HTERT RPE-1 (cell line): ENCODE data around the gene ZBTB20.
"Not testable (repeated sequence)": the region's sequence is repeated elsewhere in the genome, so short reads cannot be mapped to it uniquely, and the experiment has no call there.

Experiments
- in situ Hi-C: fragments of 300-500 bp; cut with MboI; formaldehyde crosslinking; loops from 4 replicates; pipeline ENCODE4 v1.14.3; 2020; ENCODE audit warnings: low sequenced_read_pairs

Gene ZBTB20

GRCh38 chr3:115146418-115147328, at the start of gene ZBTB20:
Gene ZBTB20 (minus strand): TSS chr3:115147288.
- in situ Hi-C loops: no loop called here

GRCh38 chr3:115194476-115194875, 47.4 kb upstream of the ZBTB20 start:
- in situ Hi-C loops: no loop called here

DNA sequence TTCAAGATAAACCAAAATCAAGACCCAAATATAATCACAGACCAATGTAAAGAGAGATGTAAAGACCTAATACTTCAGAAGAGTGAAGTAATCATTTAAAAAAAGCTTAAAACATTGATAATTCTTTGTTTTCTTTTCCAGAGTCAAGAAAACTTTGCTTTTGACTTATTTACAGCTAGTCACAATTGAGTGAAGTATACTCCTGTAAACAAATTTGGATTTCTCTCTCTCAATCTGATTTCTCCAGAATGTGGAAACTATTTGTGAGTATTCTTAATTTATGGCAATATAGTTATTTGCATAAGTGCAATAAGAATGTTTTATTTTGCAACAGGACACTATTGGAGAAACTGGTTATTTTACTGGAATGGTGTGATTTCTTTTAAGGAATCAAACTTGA, 43.7 kb upstream of the ZBTB20 start:
- in situ Hi-C loops: no loop called here

DNA sequence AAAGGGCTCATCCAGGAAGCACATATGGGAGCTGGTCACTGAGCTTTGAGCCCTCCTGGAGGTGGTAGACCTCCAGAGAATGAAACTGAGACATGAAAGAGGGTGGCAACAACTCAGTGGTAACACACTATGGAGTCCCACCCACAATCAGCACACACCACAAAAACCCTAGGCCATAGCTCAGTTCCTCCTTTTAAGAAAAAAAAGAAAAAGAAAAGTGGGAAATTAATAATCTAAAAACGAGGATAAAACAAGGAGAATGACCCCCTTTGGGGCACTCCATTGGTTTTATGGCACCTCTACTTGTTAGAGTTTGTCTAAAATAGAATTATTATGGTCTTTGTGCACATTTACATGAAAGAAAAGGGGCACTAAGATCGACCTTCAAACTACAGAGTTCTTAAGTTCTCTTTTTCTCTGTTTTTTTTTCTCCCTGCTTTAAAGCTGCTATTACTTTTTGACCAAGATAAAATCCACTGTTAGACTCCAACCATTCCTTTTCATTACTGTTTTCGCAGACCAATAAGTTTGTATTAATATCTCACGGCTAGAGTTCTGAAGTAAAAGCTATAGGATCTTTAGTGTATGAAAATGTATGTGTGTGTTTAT, 40.2 kb upstream of the ZBTB20 start:
- in situ Hi-C loops: no loop called here

DNA sequence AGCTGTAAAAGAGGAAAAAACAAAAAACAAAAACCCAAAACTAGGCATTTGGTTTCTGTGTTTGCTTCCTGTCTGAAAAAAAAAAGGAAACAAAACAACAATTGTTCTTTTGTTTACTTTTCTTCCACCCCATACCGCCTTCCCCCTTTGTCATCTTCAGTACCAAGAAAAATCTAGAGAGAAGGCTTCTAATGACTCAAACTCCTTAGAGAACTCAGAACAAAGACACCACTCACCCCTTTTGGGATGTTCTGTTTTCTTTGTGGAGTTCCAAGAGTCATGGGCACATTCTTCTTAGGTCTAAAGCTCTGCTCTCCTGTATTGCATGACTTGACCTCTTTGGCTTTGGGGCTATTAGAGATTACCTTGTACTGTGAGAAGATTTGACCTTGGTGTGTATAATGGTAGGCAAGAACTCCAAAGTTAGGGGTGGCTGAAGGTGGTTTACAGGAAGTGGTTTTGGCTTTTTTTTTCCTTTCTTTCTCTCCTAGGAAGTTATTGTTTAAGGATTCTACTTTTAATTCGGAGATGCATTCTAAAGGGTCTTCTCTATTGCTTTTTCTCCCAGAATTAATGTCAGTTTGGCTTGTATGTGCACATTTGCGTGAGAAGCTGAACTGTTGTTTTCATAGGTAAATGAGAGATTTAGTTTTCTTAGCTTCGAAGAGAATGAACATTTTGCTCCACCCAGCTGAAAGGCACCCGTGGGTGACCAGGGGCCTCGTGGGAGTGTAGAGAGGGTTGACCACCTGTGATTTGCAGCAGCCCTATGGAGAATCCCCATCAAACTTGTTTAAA, 39.5 kb upstream of the ZBTB20 start:
- in situ Hi-C loops: no loop called here

DNA sequence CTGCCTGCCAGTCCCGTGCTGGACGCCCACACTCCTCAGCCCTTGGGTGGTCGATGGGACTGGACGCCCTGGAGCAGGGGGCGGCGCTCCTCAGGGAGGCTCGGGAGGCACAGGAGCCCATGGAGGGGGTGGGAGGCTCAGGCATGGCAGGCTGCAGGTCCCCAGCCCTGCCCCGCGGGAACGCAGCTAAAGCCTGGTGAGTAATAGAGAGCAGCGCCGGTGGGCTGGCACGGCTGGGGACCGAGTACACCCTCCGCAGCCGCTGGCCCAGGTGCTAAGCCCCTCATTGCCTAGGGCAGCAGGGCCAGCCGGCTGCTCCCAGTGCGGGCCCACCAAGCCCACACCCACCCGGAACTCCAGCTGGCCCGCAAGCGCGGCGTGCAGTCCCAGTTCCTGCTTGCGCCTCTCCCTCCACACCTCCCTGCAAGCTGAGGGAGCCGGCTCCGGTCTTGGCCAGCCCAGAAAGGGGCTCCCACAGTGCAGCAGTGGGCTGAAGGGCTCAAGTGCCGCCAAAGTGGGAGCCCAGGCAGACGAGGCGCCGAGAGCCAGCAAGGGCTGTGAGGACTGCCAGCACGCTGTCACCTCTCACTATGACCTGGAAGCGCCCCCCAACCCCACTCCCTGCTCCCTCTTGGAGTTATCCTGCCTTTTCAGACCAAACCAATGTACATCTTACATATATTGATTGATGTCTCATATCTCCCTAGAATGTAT, 37.9 kb upstream of the ZBTB20 start:
- in situ Hi-C loops: not testable (repeated sequence)

DNA sequence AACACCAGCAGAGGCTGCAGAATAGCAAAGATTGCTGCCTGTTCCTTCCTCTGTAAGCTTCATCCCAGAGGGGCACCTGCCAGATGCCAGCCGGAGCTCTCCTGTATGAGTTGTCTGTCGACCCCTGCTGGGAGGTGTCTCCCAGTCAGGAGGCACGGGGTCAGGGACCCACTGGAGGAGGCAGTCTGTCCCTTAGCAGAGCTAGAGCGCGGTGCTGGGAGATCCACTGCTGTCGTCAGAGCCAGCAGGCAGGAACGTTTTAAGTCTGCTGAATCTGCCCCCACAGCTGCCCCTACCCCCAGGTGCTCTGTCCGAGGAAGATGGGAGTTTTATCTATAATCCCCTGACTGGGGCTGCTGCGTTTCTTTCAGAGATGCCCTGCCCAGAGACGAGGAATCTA, 31.8 kb upstream of the ZBTB20 start:
- in situ Hi-C loops: not testable (repeated sequence)

- in situ Hi-C loops: no loop called here
Observed at GRCh38 chr3:115169808-115170207, 22.7 kb upstream of the ZBTB20 start.

- in situ Hi-C loops: no loop called here
Observed at GRCh38 chr3:115165701-115166100, 18.6 kb upstream of the ZBTB20 start.

DNA sequence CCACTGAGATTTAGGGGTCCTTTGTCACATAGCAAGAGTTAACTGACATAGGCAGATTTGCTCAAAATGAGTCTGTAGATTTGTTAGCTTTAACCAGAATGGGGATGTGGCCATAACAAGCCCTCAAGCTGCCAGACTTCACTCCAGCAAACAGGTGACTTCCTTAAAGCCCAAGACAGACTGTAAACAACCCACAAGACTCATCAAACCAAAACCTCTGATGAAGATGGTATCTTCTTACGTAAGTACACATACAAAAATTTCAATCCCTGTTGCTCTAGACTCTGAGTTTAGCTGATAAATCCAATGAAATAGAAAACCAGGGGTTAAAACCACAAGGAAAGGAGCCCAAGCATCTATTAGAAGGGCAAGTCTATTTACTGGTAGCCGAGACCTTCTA, 18.2 kb upstream of the ZBTB20 start:
- in situ Hi-C loops: no loop called here

GRCh38 chr3:115164374-115165221, 17.5 kb upstream of the ZBTB20 start:
- in situ Hi-C loops: no loop called here

GRCh38 chr3:115162759-115163158, 15.7 kb upstream of the ZBTB20 start:
- in situ Hi-C loops: no loop called here

DNA sequence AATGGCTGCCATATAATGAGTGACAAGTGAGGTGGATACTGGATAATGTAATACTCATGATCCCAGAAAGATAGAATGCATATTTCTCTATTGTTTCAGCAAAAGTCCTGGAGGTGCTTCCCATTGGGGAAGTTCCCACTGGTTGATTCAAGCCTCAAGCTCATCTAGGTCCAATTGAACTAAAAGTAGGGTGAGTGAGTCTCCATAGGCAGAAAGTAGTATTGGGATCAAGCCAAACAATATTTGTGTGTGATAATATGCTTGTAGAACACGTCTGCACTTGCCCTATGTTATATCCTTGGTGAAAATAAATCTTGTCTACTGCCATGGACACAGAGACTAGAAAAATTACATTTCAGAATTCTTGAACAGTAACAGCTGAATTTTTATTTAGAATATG, 14.8 kb upstream of the ZBTB20 start:
- in situ Hi-C loops: no loop called here

DNA sequence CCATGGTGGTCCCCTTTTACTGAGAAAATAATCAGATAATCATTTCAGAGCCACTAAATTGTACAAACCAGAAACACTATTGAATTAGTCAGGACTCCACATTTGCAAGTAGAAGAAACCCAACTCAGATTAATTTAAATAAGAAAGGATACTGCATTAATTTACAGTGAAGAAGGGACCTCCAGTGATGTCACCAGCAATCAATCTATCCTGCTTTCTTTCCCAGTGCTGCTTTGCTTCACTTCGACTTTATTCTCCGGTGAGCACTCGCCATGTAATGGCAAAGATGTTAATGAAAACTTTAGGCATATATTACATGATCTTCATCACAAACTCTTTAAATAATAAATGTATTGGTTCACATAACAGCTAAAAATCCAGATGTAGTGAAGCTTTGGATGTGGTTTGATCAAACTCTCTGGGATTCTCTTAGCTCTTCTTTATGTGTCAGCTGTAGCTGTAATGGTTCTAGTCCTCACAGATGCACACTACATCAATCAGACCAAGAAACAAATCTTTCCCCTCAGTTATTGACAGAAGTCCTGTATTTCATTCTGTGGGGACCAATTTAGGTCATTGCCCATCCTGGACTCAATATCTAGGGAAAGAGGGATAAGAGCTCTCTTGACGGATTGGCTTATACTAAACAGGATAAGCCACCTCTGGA, 14.2 kb upstream of the ZBTB20 start:
- in situ Hi-C loops: no loop called here

- in situ Hi-C loops: no loop called here
Observed at GRCh38 chr3:115160295-115160694, 13.2 kb upstream of the ZBTB20 start.

GRCh38 chr3:115156046-115156654, 9.1 kb upstream of the ZBTB20 start:
- in situ Hi-C loops: no loop called here

- in situ Hi-C loops: no loop called here
Observed at GRCh38 chr3:115154611-115155010, 7.5 kb upstream of the ZBTB20 start.

- in situ Hi-C loops: no loop called here
Observed at GRCh38 chr3:115151921-115152320, 4.8 kb upstream of the ZBTB20 start.

- in situ Hi-C loops: no loop called here
Observed at GRCh38 chr3:115148142-115148790, 1.2 kb upstream of the ZBTB20 start.
